CD4-positive, CD25-positive, alpha-beta regulatory T cell (primary cell): ENCODE results near the gene GET4. TPM values are rescaled to one million over a fixed set of nuclear protein-coding genes. Genes with fewer than 3 reads are reported as not detected.
"Not testable (repeated sequence)": the region's sequence is repeated elsewhere in the genome, so short reads cannot be mapped to it uniquely, and the experiment has no call there.

Source experiments
- ATAC-seq, 2 donors: fragments of 150-1000 bp; cut with Tn5 transposase; one replicate each; pipeline ENCODE4 v1.10.0; 2021; ENCODE audit warnings: low read depth in 2 of 2, moderate number of reproducible peaks in 2 of 2, moderate library complexity in 1 of 2
- DNase-seq, 3 donors: peaks; one replicate each; pipeline versions ENCODE4 v3.0.0 to v3.0.0-alpha.2; 2012 to 2022; ENCODE audit warnings: mixed read lengths in 1 of 3
- H3K27ac ChIP-seq: one replicate; pipeline ENCODE4 v1.7.0; 2013; ENCODE audit warnings: mild to moderate bottlenecking, low read length; ENCODE audit not compliant: insufficient read depth, poor library complexity, severe bottlenecking
- H3K27me3 ChIP-seq: one replicate; pipeline ENCODE4 v1.7.0; 2013; ENCODE audit warnings: low read length; ENCODE audit not compliant: control insufficient read depth, insufficient read depth
- H3K36me3 ChIP-seq: one replicate; pipeline ENCODE4 v1.7.0; 2013; ENCODE audit warnings: mild to moderate bottlenecking, low read length, moderate library complexity; ENCODE audit not compliant: control insufficient read depth, insufficient read depth
- H3K4me1 ChIP-seq: 2 replicates; pipeline ENCODE4 v1.7.0; 2013; ENCODE audit warnings: mild to moderate bottlenecking, low read length; ENCODE audit not compliant: insufficient read depth, control insufficient read depth, poor library complexity, severe bottlenecking
- H3K4me3 ChIP-seq: one replicate; pipeline ENCODE4 v1.7.0; 2013; ENCODE audit warnings: low read depth, mild to moderate bottlenecking, low read length, moderate library complexity
- H3K9me3 ChIP-seq, 2 experiments: 1 replicate in 1 of 2; 2 replicates in 1 of 2; pipeline ENCODE4 v1.7.0; 2013; ENCODE audit warnings: low read length in 2 of 2, mild to moderate bottlenecking in 1 of 2, moderate library complexity in 1 of 2; ENCODE audit not compliant: control insufficient read depth in 2 of 2
- H3K27ac Mint-ChIP-seq, 3 donors: one replicate each; pipeline ENCODE4 v1.8.0; 2020 to 2022; ENCODE audit warnings: mild to moderate bottlenecking in 3 of 3, mixed read lengths in 3 of 3, moderate library complexity in 2 of 3
- H3K27me3 Mint-ChIP-seq: one replicate; pipeline ENCODE4 v1.8.0; 2022; ENCODE audit warnings: mild to moderate bottlenecking, mixed read lengths
- H3K36me3 Mint-ChIP-seq: one replicate; pipeline ENCODE4 v1.8.0; 2020; ENCODE audit warnings: mixed read lengths
- H3K4me1 Mint-ChIP-seq, 4 donors: one replicate each; pipeline ENCODE4 v1.8.0; 2020 to 2022; ENCODE audit warnings: mixed read lengths in 4 of 4, mild to moderate bottlenecking in 1 of 4
- H3K4me3 Mint-ChIP-seq, 4 donors: one replicate each; pipeline ENCODE4 v1.8.0; 2020 to 2022; ENCODE audit warnings: mild to moderate bottlenecking in 4 of 4, mixed read lengths in 4 of 4, moderate library complexity in 3 of 4
- H3K9me3 Mint-ChIP-seq, 7 donors: one replicate each; pipeline ENCODE4 v1.8.0; 2020 to 2022; ENCODE audit warnings: mixed read lengths in 7 of 7, mild to moderate bottlenecking in 3 of 7, moderate library complexity in 2 of 7
- polyA plus RNA-seq, 4 donors: library from polyadenylated mRNA; unstranded; fragments of 300-500 nt; fragmentation: Illumina TruSeq; gene quantifications; one replicate each; pipeline ENCODE4 v1.2.3, GENCODE V29; 2021
- total RNA-seq: library from RNA; stranded (reverse); gene quantifications from one replicate; pipeline ENCODE4 v1.2.3, GENCODE V29; 2022

The GET4 gene
- total and polyA plus RNA-seq, 5 donors from 2014 or later = 23.9 to 67.8 (median 28.9) TPM

DNA sequence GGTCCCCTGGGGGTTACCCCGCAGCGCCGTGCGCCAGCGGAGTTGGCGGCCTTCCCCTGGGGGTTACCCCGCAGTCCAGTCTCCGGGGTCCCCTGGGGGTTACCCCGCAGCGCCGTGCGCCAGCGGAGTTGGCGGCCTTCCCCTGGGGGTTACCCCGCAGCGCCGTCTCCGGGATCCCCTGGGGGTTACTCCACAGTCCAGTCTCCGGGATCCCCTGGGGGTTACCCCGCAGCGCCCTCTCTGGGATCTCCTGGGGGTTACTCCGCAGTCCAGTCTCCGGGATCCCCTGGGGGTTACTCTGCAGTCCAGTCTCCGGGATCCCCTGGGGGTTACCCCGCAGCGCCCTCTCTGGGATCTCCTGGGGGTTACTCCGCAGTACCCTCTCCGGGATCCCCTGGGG lies 28.6 kb upstream of the GET4 start:
- not testable (repeated sequence) for H3K27ac Mint-ChIP-seq, H3K9me3 Mint-ChIP-seq, DNase-seq, H3K27ac ChIP-seq, H3K4me3 ChIP-seq, H3K27me3 ChIP-seq, ATAC-seq, H3K27me3 Mint-ChIP-seq, H3K4me1 ChIP-seq, H3K4me3 Mint-ChIP-seq, H3K4me1 Mint-ChIP-seq, H3K9me3 ChIP-seq
- peaks cover 51% of the 10 kb centered on the region for H3K36me3 ChIP-seq
- peaks cover 41% of the 10 kb centered on the region for H3K36me3 Mint-ChIP-seq

DNA sequence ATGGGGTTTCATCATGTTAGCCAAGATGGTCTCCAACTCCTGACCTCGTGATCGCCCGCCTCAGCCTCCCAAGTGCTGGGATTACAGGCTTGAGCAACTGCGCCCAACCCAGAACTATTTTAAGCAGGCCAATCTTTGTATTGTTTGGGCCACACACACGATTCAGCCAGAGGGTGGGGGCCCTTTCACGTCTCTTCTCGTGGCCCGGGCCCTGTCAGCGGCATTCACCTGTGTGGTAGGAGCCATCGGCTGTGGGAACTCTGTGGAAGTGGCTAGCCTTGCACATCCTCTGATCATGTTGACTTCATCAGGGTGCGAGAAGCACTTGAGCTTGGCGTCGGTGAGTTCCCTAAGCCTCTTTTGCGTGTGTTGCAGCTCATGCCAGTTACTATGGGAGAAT lies 27.2 kb upstream of the GET4 start:
- Histone ChIP-seq H3K36me3 (peaks cover 54% of the 10 kb centered on the region), H3K27ac (no peak overlapping the region)
- peaks cover 35% of the 10 kb centered on the region for H3K36me3 Mint-ChIP-seq

DNA sequence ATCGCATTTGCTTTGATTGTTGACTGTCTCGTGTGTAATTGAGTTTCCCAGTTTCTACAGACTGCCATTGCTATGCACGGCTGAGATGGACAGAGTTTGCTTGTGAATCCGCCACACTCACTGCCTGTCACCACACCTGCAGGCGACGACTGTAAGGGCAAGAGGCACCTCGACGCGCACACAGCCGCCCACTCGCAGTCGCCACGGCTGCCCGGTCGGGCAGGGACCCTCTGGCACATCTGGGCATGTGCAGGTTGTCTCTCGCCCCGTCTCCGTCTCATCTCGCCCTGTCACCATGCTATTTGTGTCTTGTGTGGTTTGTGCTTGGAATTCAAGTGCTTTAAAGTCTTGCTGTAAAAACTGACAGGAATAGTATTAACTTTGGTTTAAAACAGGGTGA lies 26.6 kb upstream of the GET4 start:
- Mint-ChIP-seq H3K27ac (no peak overlapping the region), H3K4me3 (no peak overlapping the region), H3K27me3 (no peaks in the 10 kb centered on the region), H3K9me3 (no peaks in the 10 kb centered on the region), H3K4me1 (peaks cover 0 to 3% (median 0%) of the 10 kb centered on the region in 4 donors), H3K36me3 (peaks cover 38% of the 10 kb centered on the region)
- Histone ChIP-seq H3K4me3 (no peak overlapping the region), H3K9me3 (no peaks in the 10 kb centered on the region), H3K27ac (no peak overlapping the region), H3K27me3 (no peaks in the 10 kb centered on the region), H3K36me3 (peaks cover 53% of the 10 kb centered on the region), H3K4me1 (no peaks in the 10 kb centered on the region)
- ATAC-seq = no peak
- DNase-seq = no peak

More for the DNA sequence above, 27.2 kb upstream of the GET4 start:
- Mint-ChIP-seq H3K4me1 (peaks cover 0 to 3% (median 0%) of the 10 kb centered on the region in 4 donors), H3K27me3 (no peaks in the 10 kb centered on the region), H3K27ac (peak overlapping the region in 1 of 3 donors; percentile 1), H3K9me3 (no peaks in the 10 kb centered on the region), H3K4me3 (no peak overlapping the region)
- Histone ChIP-seq H3K9me3 (no peaks in the 10 kb centered on the region), H3K27me3 (no peaks in the 10 kb centered on the region), H3K4me3 (no peak overlapping the region), H3K4me1 (no peaks in the 10 kb centered on the region)
- ATAC-seq = no peak
- no peak for DNase-seq

DNA sequence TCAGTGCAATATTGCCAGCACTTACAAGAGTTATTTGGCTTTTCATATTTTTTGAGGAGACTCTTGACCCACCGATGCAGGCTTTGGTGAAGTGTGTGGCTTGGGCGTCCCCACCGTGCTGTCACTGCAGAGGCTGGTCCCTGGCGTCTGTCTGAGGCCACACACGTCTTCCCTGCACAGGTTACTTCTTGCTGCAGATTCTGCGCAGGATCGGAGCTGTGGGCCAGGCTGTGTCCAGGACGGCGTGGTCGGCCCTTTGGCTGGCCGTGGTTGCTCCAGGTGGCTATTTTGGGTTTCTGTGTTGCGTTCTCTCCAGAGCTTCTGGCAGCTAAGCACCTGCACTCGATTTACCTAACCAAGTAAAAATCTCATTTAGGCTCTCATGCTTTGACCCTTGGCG lies 25.1 kb upstream of the GET4 start:
- peaks cover 35% of the 10 kb centered on the region for H3K36me3 Mint-ChIP-seq
- H3K9me3 Mint-ChIP-seq = no peaks in the 10 kb centered on the region
- Histone ChIP-seq H3K27ac (no peak overlapping the region), H3K27me3 (no peaks in the 10 kb centered on the region), H3K36me3 (peaks cover 62% of the 10 kb centered on the region), H3K4me1 (no peaks in the 10 kb centered on the region), H3K9me3 (no peaks in the 10 kb centered on the region), H3K4me3 (no peak overlapping the region)
- DNase-seq (no peak), ATAC-seq (no peak)
- no peak overlapping the region for H3K27ac Mint-ChIP-seq
- H3K4me3 Mint-ChIP-seq = no peak overlapping the region
- H3K4me1 Mint-ChIP-seq = peaks cover 0 to 3% (median 0%) of the 10 kb centered on the region in 4 donors
- no peaks in the 10 kb centered on the region for H3K27me3 Mint-ChIP-seq

DNA sequence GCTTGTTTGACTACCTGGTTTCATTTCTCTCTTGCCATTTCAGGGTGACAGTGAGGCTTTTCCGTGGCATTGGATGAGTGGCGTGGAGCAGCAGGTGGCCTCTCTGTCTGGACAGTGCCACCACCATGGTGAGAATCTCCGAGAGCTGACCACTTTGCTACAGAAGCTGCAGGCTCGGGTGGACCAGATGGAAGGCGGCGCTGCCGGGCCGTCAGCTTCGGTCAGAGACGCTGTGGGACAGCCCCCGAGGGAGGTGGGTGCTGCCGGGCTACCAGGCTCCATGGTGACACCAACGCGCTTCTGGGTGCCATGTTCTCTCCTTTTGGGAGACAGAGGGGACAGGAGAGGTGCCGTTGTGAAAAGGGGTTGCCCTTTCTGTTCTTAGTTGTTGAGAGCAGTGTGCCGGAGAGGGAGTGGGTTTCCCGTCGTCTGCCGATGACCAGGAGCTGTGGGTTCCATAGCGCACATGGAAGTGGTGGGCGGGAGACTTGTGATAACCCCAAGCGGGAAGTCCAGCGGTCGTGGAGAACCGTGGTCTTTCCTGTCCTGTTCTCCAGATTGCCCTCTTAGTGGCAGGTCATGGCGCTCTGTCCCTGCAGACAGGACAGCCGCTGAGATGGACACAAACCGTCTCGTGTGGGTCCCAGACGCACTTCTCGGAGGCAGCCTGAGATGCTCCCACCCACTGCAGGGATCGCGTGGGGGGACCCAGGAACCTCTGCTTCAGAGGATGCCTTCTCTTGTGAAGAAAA lies 22.8 kb upstream of the GET4 start:
- no peaks in the 10 kb centered on the region for H3K4me1 ChIP-seq
- Mint-ChIP-seq H3K4me3 (no peak overlapping the region), H3K9me3 (no peaks in the 10 kb centered on the region), H3K27ac (peak overlapping the region in 1 of 3 donors; percentile 32), H3K27me3 (no peaks in the 10 kb centered on the region), H3K36me3 (peaks cover 36% of the 10 kb centered on the region), H3K4me1 (no peaks in the 10 kb centered on the region)
- H3K36me3 ChIP-seq = peaks cover 78% of the 10 kb centered on the region
- no peak overlapping the region for H3K27ac ChIP-seq
- no peak overlapping the region for H3K4me3 ChIP-seq
- H3K9me3 ChIP-seq = no peaks in the 10 kb centered on the region
- DNase-seq (no peak), ATAC-seq (no peak)
- H3K27me3 ChIP-seq = no peaks in the 10 kb centered on the region

DNA sequence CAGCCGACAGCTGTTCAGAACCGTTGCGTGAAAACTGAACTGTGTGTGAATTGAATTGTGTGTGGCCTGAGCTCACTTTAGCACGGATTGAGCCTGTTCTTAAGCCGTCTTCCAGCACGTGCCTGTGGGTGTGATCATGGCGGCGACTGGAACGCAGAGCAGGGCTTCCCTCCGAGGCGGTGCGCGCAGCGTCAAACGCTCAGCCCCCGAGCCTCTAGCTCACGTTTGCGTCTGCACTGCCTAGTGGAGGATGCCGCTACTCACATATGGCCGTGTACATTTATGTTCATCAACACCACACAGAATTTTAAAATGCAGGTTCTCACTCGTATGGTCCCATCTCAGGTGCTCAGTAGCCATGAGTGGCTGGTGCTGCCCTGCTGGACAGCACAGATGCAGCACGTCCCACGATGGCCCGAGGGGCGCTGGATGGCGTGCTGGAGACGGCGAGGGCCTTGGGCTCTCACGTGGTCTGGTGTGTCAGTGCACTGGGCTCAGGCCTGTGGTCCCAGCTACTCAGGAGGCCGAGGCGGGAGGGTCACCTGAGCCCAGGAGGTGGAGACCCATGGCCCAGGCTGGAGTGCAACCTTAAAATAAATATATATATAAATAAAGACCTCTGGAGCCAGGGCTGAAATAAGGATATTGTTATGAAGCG lies 22.1 kb upstream of the GET4 start:
- Histone ChIP-seq H3K36me3 (peaks cover 75% of the 10 kb centered on the region), H3K4me1 (no peaks in the 10 kb centered on the region), H3K27me3 (no peaks in the 10 kb centered on the region), H3K9me3 (no peaks in the 10 kb centered on the region), H3K27ac (no peak overlapping the region), H3K4me3 (no peak overlapping the region)
- H3K27me3 Mint-ChIP-seq = no peaks in the 10 kb centered on the region
- H3K9me3 Mint-ChIP-seq = no peaks in the 10 kb centered on the region
- no peak for ATAC-seq
- no peak overlapping the region for H3K4me3 Mint-ChIP-seq
- peaks cover 33% of the 10 kb centered on the region for H3K36me3 Mint-ChIP-seq
- no peaks in the 10 kb centered on the region for H3K4me1 Mint-ChIP-seq
- DNase-seq = no peak
- peak overlapping the region in 1 of 3 donors; percentile 36 for H3K27ac Mint-ChIP-seq

DNA sequence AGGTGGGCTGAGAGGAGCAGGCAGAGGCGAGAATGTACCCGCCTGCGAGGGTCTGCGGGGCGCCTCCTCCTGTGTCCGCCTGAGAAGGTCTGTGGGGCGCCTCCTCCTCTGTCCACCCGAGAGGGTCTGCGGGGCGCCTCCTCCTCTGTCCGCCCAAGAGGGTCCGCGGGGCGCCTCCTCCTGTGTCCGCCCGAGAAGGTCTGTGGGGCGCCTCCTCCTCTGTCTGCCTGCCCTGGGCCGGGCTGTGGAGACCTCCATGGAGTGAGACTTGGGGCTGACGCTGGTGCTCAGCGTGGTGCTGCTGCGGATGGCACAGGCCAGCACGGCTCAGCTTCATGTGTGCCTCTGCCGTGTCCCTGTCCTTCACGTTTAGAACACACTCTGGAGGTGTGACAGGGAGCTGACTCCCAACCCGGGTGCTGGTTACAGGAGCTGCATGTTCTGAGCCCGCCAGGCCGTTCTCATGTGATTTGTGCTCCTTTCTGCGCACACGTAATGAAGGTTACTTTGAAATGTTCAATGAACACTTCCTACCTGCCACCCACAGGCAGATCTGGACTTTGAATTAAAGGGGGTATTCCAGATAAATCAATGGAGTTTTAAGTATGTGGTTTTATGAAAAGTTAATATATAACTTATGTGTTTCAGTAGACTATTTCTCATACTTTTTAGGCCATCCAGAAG lies 20.5 kb upstream of the GET4 start:
- H3K27ac ChIP-seq = no peak overlapping the region
- peaks cover 39% of the 10 kb centered on the region for H3K36me3 Mint-ChIP-seq
- no peaks in the 10 kb centered on the region for H3K4me1 Mint-ChIP-seq
- no peaks in the 10 kb centered on the region for H3K9me3 ChIP-seq
- H3K4me3 ChIP-seq = no peak overlapping the region
- no peak overlapping the region for H3K27ac Mint-ChIP-seq
- H3K9me3 Mint-ChIP-seq = no peaks in the 10 kb centered on the region
- no peaks in the 10 kb centered on the region for H3K27me3 Mint-ChIP-seq
- peaks cover 80% of the 10 kb centered on the region for H3K36me3 ChIP-seq
- DNase-seq (no peak), ATAC-seq (no peak)
- no peak overlapping the region for H3K4me3 Mint-ChIP-seq
- H3K27me3 ChIP-seq = no peaks in the 10 kb centered on the region
- no peaks in the 10 kb centered on the region for H3K4me1 ChIP-seq
